ENCODE measurements around the gene NOTCH2. TPM values are rescaled to one million over a fixed set of nuclear protein-coding genes. Genes with fewer than 3 reads are reported as not detected.

NOTCH2 gene
- total RNA-seq, 1 donor from 2014 or later = 66.6 TPM

DNA sequence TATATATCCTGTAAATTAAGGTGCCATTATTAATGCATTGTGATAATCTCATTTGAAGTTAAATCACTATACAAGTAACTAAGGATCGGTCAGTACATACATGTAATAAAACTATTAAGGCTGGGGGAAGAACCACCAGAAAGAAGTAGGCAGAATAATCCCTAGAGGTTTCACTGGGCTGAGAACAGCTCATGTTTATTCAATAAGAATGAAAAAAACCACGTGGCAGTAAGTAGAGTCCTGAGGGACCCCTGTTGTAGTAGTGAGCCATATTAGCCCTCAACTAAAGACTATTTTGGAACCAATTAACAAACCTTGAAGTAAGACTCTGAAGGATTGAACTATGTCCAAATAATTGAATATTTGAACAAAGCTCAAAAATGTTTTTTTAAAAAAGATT lies 126.2 kb downstream of the NOTCH2 start:
- no peaks in the 10 kb centered on the region for H3K27me3 ChIP-seq
- TF ChIP-seq EZH2 (IDR thresholded peaks at IDR 0.05) = no peak
- TF ChIP-seq, protein P1, sequence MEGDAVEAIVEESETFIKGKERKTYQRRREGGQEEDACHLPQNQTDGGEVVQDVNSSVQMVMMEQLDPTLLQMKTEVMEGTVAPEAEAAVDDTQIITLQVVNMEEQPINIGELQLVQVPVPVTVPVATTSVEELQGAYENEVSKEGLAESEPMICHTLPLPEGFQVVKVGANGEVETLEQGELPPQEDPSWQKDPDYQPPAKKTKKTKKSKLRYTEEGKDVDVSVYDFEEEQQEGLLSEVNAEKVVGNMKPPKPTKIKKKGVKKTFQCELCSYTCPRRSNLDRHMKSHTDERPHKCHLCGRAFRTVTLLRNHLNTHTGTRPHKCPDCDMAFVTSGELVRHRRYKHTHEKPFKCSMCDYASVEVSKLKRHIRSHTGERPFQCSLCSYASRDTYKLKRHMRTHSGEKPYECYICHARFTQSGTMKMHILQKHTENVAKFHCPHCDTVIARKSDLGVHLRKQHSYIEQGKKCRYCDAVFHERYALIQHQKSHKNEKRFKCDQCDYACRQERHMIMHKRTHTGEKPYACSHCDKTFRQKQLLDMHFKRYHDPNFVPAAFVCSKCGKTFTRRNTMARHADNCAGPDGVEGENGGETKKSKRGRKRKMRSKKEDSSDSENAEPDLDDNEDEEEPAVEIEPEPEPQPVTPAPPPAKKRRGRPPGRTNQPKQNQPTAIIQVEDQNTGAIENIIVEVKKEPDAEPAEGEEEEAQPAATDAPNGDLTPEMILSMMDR (IDR thresholded peaks at IDR 0.05) = no peak
- TF ChIP-seq EZH2phosphoT487 (IDR thresholded peaks at IDR 0.05) = no peak
- Mint-ChIP-seq H3K27ac (no peak overlapping the region), H3K9me3 (no peaks in the 10 kb centered on the region), H3K36me3 (peaks cover 31% of the 10 kb centered on the region), H3K27me3 (ENCODE audit: insufficient read depth, low read depth) (no peaks in the 10 kb centered on the region), H3K4me3 (no peak overlapping the region), H3K4me1 (no peaks in the 10 kb centered on the region)
- no peak overlapping the region for H3K4me2 ChIP-seq
- no peaks in the 10 kb centered on the region for H3K4me1 ChIP-seq
- H3K4me3 ChIP-seq = no peak overlapping the region
- H4K20me1 ChIP-seq (ENCODE audit: low read depth) = no peaks in the 10 kb centered on the region
- no peak for DNase-seq (ENCODE audit: low spot score)
- no peak overlapping the region for H3K9ac ChIP-seq
- no peaks in the 10 kb centered on the region for H3K9me3 ChIP-seq (ENCODE audit: low read depth)
- H3K27ac ChIP-seq = no peak overlapping the region
- no peaks in the 10 kb centered on the region for H3F3A ChIP-seq (ENCODE audit: low read depth)
- H3K36me3 ChIP-seq = peaks cover 14% of the 10 kb centered on the region
- H2AFZ ChIP-seq (replicated peaks) = no peak overlapping the region
- H3K79me2 ChIP-seq (ENCODE audit: low read depth) = no peaks in the 10 kb centered on the region

GRCh38 chr1:119941392-119941791 lies 128.1 kb downstream of the NOTCH2 start:
- no peak overlapping the region for H3K9ac ChIP-seq
- no peaks in the 10 kb centered on the region for H3K9me3 ChIP-seq (ENCODE audit: low read depth)
- no peaks in the 10 kb centered on the region for H3K4me1 ChIP-seq
- H3K4me3 ChIP-seq = no peak overlapping the region
- H3K27me3 ChIP-seq = no peaks in the 10 kb centered on the region
- no peak overlapping the region for H3K4me2 ChIP-seq
- H3K79me2 ChIP-seq (ENCODE audit: low read depth) = no peaks in the 10 kb centered on the region
- TF ChIP-seq EZH2 (IDR thresholded peaks at IDR 0.05) (no peak), EZH2phosphoT487 (IDR thresholded peaks at IDR 0.05) (no peak)
- TF ChIP-seq, protein P1 (IDR thresholded peaks at IDR 0.05) = no peak
- H3K27ac ChIP-seq = no peak overlapping the region
- no peaks in the 10 kb centered on the region for H4K20me1 ChIP-seq (ENCODE audit: low read depth)
- no peaks in the 10 kb centered on the region for H3F3A ChIP-seq (ENCODE audit: low read depth)
- Mint-ChIP-seq H3K27me3 (ENCODE audit: insufficient read depth, low read depth) (peaks cover 3% of the 10 kb centered on the region), H3K4me1 (no peaks in the 10 kb centered on the region), H3K36me3 (peaks cover 43% of the 10 kb centered on the region), H3K27ac (no peak overlapping the region), H3K9me3 (no peaks in the 10 kb centered on the region), H3K4me3 (no peak overlapping the region)
- H2AFZ ChIP-seq (replicated peaks) = no peak overlapping the region
- H3K36me3 ChIP-seq = peaks cover 7% of the 10 kb centered on the region
- no peak for DNase-seq (ENCODE audit: low spot score)

GRCh38 chr1:119940697-119941096 lies 128.8 kb downstream of the NOTCH2 start:
- H3K27me3 Mint-ChIP-seq (ENCODE audit: insufficient read depth, low read depth) = peaks cover 6% of the 10 kb centered on the region
- H3K9ac ChIP-seq = no peak overlapping the region
- no peak overlapping the region for H3K27ac ChIP-seq
- H3K36me3 ChIP-seq = peaks cover 7% of the 10 kb centered on the region
- H3K36me3 Mint-ChIP-seq = peaks cover 45% of the 10 kb centered on the region
- H3K4me3 Mint-ChIP-seq = no peak overlapping the region
- no peak for DNase-seq (ENCODE audit: low spot score)
- no peak overlapping the region for H3K27ac Mint-ChIP-seq
- H3K4me3 ChIP-seq = no peak overlapping the region
- H3K27me3 ChIP-seq = no peaks in the 10 kb centered on the region
- no peaks in the 10 kb centered on the region for H3F3A ChIP-seq (ENCODE audit: low read depth)
- no peak overlapping the region for H3K4me2 ChIP-seq
- no peaks in the 10 kb centered on the region for H4K20me1 ChIP-seq (ENCODE audit: low read depth)
- H2AFZ ChIP-seq (replicated peaks) = no peak overlapping the region
- H3K4me1 Mint-ChIP-seq = no peaks in the 10 kb centered on the region
- no peaks in the 10 kb centered on the region for H3K4me1 ChIP-seq
- no peak for TF ChIP-seq EZH2phosphoT487 (IDR thresholded peaks at IDR 0.05)
- TF ChIP-seq, protein P1 (IDR thresholded peaks at IDR 0.05) = no peak
- TF ChIP-seq EZH2 (IDR thresholded peaks at IDR 0.05) = no peak
- H3K9me3 Mint-ChIP-seq = no peaks in the 10 kb centered on the region
- no peaks in the 10 kb centered on the region for H3K79me2 ChIP-seq (ENCODE audit: low read depth)
- no peaks in the 10 kb centered on the region for H3K9me3 ChIP-seq (ENCODE audit: low read depth)
